Measurements from ENCODE around the gene TNFRSF6B.

GRCh38 chr20:63739130-63740069 lies 42.9 kb downstream of the TNFRSF6B start, which contains the start of gene SLC2A4RG:
- no peak for TF ChIP-seq CTCF (IDR thresholded peaks at IDR 0.05)
- TF ChIP-seq SIN3A (IDR thresholded peaks at IDR 0.05; ENCODE audit: borderline replicate concordance, insufficient read depth, low read depth, low read length) = peak; percentile 19; the same call in 1 of the 2 replicates
- no peak for TF ChIP-seq POLR2AphosphoS5 (IDR thresholded peaks at IDR 0.05; ENCODE audit: low read depth, low read length)
- TF ChIP-seq REST (IDR thresholded peaks at IDR 0.05; ENCODE audit: insufficient read depth in 1 of 2, low read depth in 2 of 2, low read length in 1 of 2) = no peak

Data from Panc1 (cell line).